Body of pancreas (tissue), 4 donors: Measurements from ENCODE around the gene AKR1C1.
"Not testable (repeated sequence)": the region's sequence is repeated elsewhere in the genome, so short reads cannot be mapped to it uniquely, and the experiment has no call there.

Experiments used
- CTCF ChIP-seq, 7 experiments: fragments of 450-650 bp in 4 of 7; fragments of 200-600 bp in 3 of 7; sonication (generic) in 3 of 7; IDR thresholded peaks; one replicate each; pipeline ENCODE4 v1.5.1; 2016 to 2019; ENCODE audit warnings: antibody characterized with exemption in 7 of 7
- POLR2A ChIP-seq, 3 donors: fragments of 450-650 bp; IDR thresholded peaks; one replicate each; pipeline ENCODE4 v1.6.1; 2016; ENCODE audit warnings: antibody characterized with exemption in 3 of 3, mild to moderate bottlenecking in 2 of 3

GRCh38 chr10:5004030-5004385 is 40.8 kb downstream of the AKR1C1 start:
- not testable (repeated sequence) for TF ChIP-seq POLR2A, CTCF (IDR thresholded peaks at IDR 0.05)
